ENCODE data around the gene KANSL1. TPM values are rescaled to one million over a fixed set of nuclear protein-coding genes. Genes with fewer than 3 reads are reported as not detected.

The KANSL1 gene
- total and polyA plus RNA-seq, 2 donors (not counting 1 experiment from before 2014, with no cell fraction given), result 8.4 to 78.6 TPM

- no peak for DNase-seq (ENCODE audit: low read depth in 2 of 2)
- Histone ChIP-seq H3K27me3 (ENCODE audit: control insufficient read depth, insufficient read depth, low read length) (no peaks in the 10 kb centered on the region), H3K9ac (ENCODE audit: insufficient read depth, low read length) (no peak overlapping the region), H3K4me1 (ENCODE audit: control insufficient read depth, extremely low read depth, insufficient read depth, low read length) (no peaks in the 10 kb centered on the region), H4K20me1 (ENCODE audit: control insufficient read depth, extremely low read depth, insufficient read depth, low read length) (peaks cover 1% of the 10 kb centered on the region), H3K4me3 (replicated peaks in 1 of 4; ENCODE audit: control extremely low read depth in 1 of 4, insufficient read depth in 1 of 4, low read depth in 3 of 4, low read length in 4 of 4) (no peak overlapping the region), H3K27ac (ENCODE audit: insufficient read depth, low read length) (no peak overlapping the region), H2AFZ (ENCODE audit: low read length) (no peak overlapping the region), H3K9me3 (ENCODE audit: control insufficient read depth, insufficient read depth, low read depth, low read length) (no peaks in the 10 kb centered on the region), H3K36me3 (ENCODE audit: control insufficient read depth, insufficient read depth, low read length) (peaks cover 3% of the 10 kb centered on the region), H3K4me2 (ENCODE audit: extremely low read depth, insufficient read depth, low read length) (no peak overlapping the region), H3K79me2 (ENCODE audit: control insufficient read depth, insufficient read depth, low read length) (no peaks in the 10 kb centered on the region)
- TF ChIP-seq CTCF (conservative IDR thresholded peaks at IDR 0.05 in 1 of 2, IDR thresholded peaks at IDR 0.05 in 1 of 2; ENCODE audit: low read depth in 1 of 2, low read length in 2 of 2) (no peak), EZH2 (IDR thresholded peaks at IDR 0.05; ENCODE audit: low read length, missing control alignments) (no peak)
These were observed 167.6 kb downstream of the KANSL1 start for GRCh38 chr17:46025510-46026165.

GRCh38 chr17:46025060-46025459 lies 168.2 kb downstream of the KANSL1 start:
- Histone ChIP-seq H3K79me2 (ENCODE audit: control insufficient read depth, insufficient read depth, low read length) (no peaks in the 10 kb centered on the region), H3K4me1 (ENCODE audit: control insufficient read depth, extremely low read depth, insufficient read depth, low read length) (no peaks in the 10 kb centered on the region), H3K27ac (ENCODE audit: insufficient read depth, low read length) (no peak overlapping the region), H3K27me3 (ENCODE audit: control insufficient read depth, insufficient read depth, low read length) (no peaks in the 10 kb centered on the region), H3K9ac (ENCODE audit: insufficient read depth, low read length) (no peak overlapping the region), H4K20me1 (ENCODE audit: control insufficient read depth, extremely low read depth, insufficient read depth, low read length) (peaks cover 1% of the 10 kb centered on the region), H3K36me3 (ENCODE audit: control insufficient read depth, insufficient read depth, low read length) (peaks cover 2% of the 10 kb centered on the region), H3K4me3 (replicated peaks in 1 of 4; ENCODE audit: control extremely low read depth in 1 of 4, insufficient read depth in 1 of 4, low read depth in 3 of 4, low read length in 4 of 4) (no peak overlapping the region), H2AFZ (ENCODE audit: low read length) (no peak overlapping the region), H3K9me3 (ENCODE audit: control insufficient read depth, insufficient read depth, low read depth, low read length) (no peaks in the 10 kb centered on the region), H3K4me2 (ENCODE audit: extremely low read depth, insufficient read depth, low read length) (no peak overlapping the region)
- TF ChIP-seq EZH2 (IDR thresholded peaks at IDR 0.05; ENCODE audit: low read length, missing control alignments) (no peak), CTCF (conservative IDR thresholded peaks at IDR 0.05 in 1 of 2, IDR thresholded peaks at IDR 0.05 in 1 of 2; ENCODE audit: low read depth in 1 of 2, low read length in 2 of 2) (no peak)
- no peak for DNase-seq (ENCODE audit: low read depth in 2 of 2)

GRCh38 chr17:46024590-46024989 lies 168.6 kb downstream of the KANSL1 start:
- no peaks in the 10 kb centered on the region for H3K4me1 ChIP-seq (ENCODE audit: control insufficient read depth, extremely low read depth, insufficient read depth, low read length)
- H3K4me3 ChIP-seq (replicated peaks in 1 of 4; ENCODE audit: control extremely low read depth in 1 of 4, insufficient read depth in 1 of 4, low read depth in 3 of 4, low read length in 4 of 4), result no peak overlapping the region
- H3K79me2 ChIP-seq (ENCODE audit: control insufficient read depth, insufficient read depth, low read length), result no peaks in the 10 kb centered on the region
- no peak overlapping the region for H3K4me2 ChIP-seq (ENCODE audit: extremely low read depth, insufficient read depth, low read length)
- TF ChIP-seq CTCF (conservative IDR thresholded peaks at IDR 0.05 in 1 of 2, IDR thresholded peaks at IDR 0.05 in 1 of 2; ENCODE audit: low read depth in 1 of 2, low read length in 2 of 2), result no peak
- TF ChIP-seq EZH2 (IDR thresholded peaks at IDR 0.05; ENCODE audit: low read length, missing control alignments), result no peak
- no peaks in the 10 kb centered on the region for H3K9me3 ChIP-seq (ENCODE audit: control insufficient read depth, insufficient read depth, low read depth, low read length)
- H2AFZ ChIP-seq (ENCODE audit: low read length), result no peak overlapping the region
- H3K9ac ChIP-seq (ENCODE audit: insufficient read depth, low read length), result no peak overlapping the region
- peaks cover 2% of the 10 kb centered on the region for H3K36me3 ChIP-seq (ENCODE audit: control insufficient read depth, insufficient read depth, low read length)
- no peaks in the 10 kb centered on the region for H3K27me3 ChIP-seq (ENCODE audit: control insufficient read depth, insufficient read depth, low read length)
- DNase-seq (ENCODE audit: low read depth in 2 of 2), result no peak
- no peak overlapping the region for H3K27ac ChIP-seq (ENCODE audit: insufficient read depth, low read length)
- H4K20me1 ChIP-seq (ENCODE audit: control insufficient read depth, extremely low read depth, insufficient read depth, low read length), result peaks cover 1% of the 10 kb centered on the region

Data from fibroblast of lung (primary cell).